Osteocyte (in vitro differentiated cells): ENCODE measurements around the gene IMMP2L. TPM values are rescaled to one million over a fixed set of nuclear protein-coding genes. Genes with fewer than 3 reads are reported as not detected.

Experiments used
- DNase-seq: peaks from one replicate; pipeline ENCODE4 v3.0.0; 2021; ENCODE audit warnings: mixed read lengths; ENCODE audit not compliant: unreplicated experiment; ENCODE audit errors: extremely low spot score
- H3K27ac Mint-ChIP-seq: one replicate; pipeline ENCODE4 v1.8.0; 2021; ENCODE audit warnings: mild to moderate bottlenecking, mixed read lengths; ENCODE audit not compliant: unreplicated experiment
- H3K27me3 Mint-ChIP-seq: one replicate; pipeline ENCODE4 v1.8.0; 2021; ENCODE audit warnings: mixed read lengths; ENCODE audit not compliant: unreplicated experiment
- H3K36me3 Mint-ChIP-seq: one replicate; pipeline ENCODE4 v1.8.0; 2021; ENCODE audit warnings: mixed read lengths; ENCODE audit not compliant: unreplicated experiment
- H3K4me1 Mint-ChIP-seq: one replicate; pipeline ENCODE4 v1.8.0; 2021; ENCODE audit warnings: mixed read lengths; ENCODE audit not compliant: unreplicated experiment
- H3K4me3 Mint-ChIP-seq: one replicate; pipeline ENCODE4 v1.8.0; 2021; ENCODE audit warnings: mild to moderate bottlenecking, moderate library complexity, mixed read lengths; ENCODE audit not compliant: unreplicated experiment
- H3K9me3 Mint-ChIP-seq: one replicate; pipeline ENCODE4 v1.8.0; 2021; ENCODE audit warnings: mixed read lengths; ENCODE audit not compliant: unreplicated experiment
- total RNA-seq: library from RNA; stranded (reverse); gene quantifications from 2 replicates; pipeline ENCODE4 v1.2.1, GENCODE V29; 2021
- TF ChIP-seq, protein P1 (sequence below): fragments of 200-600 bp; sonication (generic); IDR thresholded peaks from 2 replicates; pipeline ENCODE4 v1.5.0; 2021; ENCODE audit warnings: antibody characterized with exemption, mild to moderate bottlenecking, moderate library complexity

IMMP2L gene
- total RNA-seq, 1 donor from 2014 or later = 15.6 TPM

- Mint-ChIP-seq H3K4me1 (peaks cover 8% of the 10 kb centered on the region), H3K36me3 (no peaks in the 10 kb centered on the region), H3K27ac (no peak overlapping the region), H3K4me3 (no peak overlapping the region), H3K9me3 (peaks cover 6% of the 10 kb centered on the region), H3K27me3 (no peaks in the 10 kb centered on the region)
- DNase-seq = no peak
- TF ChIP-seq, protein P1, sequence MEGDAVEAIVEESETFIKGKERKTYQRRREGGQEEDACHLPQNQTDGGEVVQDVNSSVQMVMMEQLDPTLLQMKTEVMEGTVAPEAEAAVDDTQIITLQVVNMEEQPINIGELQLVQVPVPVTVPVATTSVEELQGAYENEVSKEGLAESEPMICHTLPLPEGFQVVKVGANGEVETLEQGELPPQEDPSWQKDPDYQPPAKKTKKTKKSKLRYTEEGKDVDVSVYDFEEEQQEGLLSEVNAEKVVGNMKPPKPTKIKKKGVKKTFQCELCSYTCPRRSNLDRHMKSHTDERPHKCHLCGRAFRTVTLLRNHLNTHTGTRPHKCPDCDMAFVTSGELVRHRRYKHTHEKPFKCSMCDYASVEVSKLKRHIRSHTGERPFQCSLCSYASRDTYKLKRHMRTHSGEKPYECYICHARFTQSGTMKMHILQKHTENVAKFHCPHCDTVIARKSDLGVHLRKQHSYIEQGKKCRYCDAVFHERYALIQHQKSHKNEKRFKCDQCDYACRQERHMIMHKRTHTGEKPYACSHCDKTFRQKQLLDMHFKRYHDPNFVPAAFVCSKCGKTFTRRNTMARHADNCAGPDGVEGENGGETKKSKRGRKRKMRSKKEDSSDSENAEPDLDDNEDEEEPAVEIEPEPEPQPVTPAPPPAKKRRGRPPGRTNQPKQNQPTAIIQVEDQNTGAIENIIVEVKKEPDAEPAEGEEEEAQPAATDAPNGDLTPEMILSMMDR = no peak
Measured at GRCh38 chr7:110852156-110852940, 709.9 kb downstream of the IMMP2L start.

GRCh38 chr7:110850224-110850623 is 712.1 kb downstream of the IMMP2L start:
- H3K4me1 Mint-ChIP-seq = peaks cover 8% of the 10 kb centered on the region
- H3K27me3 Mint-ChIP-seq = no peaks in the 10 kb centered on the region
- H3K36me3 Mint-ChIP-seq = no peaks in the 10 kb centered on the region
- DNase-seq = no peak
- no peak overlapping the region for H3K4me3 Mint-ChIP-seq
- TF ChIP-seq, protein P1 = no peak
- H3K27ac Mint-ChIP-seq = no peak overlapping the region
- H3K9me3 Mint-ChIP-seq = peaks cover 6% of the 10 kb centered on the region

- H3K4me3 Mint-ChIP-seq = no peak overlapping the region
- DNase-seq = no peak
- no peak overlapping the region for H3K27ac Mint-ChIP-seq
- TF ChIP-seq, protein P1 = no peak
- no peaks in the 10 kb centered on the region for H3K36me3 Mint-ChIP-seq
- H3K9me3 Mint-ChIP-seq = no peaks in the 10 kb centered on the region
- no peaks in the 10 kb centered on the region for H3K27me3 Mint-ChIP-seq
- no peaks in the 10 kb centered on the region for H3K4me1 Mint-ChIP-seq
Measured at GRCh38 chr7:110842796-110843195, 719.5 kb downstream of the IMMP2L start.

DNA sequence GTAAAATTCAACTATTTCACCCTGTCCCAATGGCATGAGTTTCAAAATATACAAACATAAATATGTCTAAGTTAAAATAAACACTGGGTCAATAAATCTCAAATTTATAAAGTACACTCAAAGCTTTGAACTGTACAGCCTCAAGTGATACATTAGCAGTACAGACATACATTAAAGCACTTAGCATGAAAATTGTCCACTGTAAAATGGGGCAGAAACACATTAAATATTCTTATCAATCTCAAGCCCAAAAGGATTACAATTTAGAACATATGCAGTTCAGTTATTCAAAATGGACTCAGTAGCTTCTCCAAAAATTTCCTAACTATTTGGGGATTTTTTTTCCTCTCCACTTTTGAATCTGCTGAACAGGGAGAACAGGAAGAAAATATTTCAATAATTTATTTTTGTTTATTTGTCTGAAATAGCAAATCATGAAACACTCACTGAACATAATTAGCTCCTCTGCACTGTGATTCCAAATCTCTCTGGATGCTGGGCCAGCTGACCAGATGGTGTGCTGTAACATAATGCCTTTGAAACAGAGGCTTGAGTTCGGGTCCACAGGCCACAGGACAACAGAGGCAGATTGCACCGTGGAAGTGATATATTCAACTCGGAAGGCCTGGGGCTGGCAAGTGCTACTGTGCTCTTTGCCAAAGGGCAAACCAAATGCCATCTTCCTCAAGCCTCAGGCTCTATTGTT is 720.3 kb downstream of the IMMP2L start:
- Mint-ChIP-seq H3K4me3 (no peak overlapping the region), H3K27me3 (no peaks in the 10 kb centered on the region), H3K27ac (no peak overlapping the region), H3K36me3 (no peaks in the 10 kb centered on the region), H3K4me1 (no peaks in the 10 kb centered on the region), H3K9me3 (no peaks in the 10 kb centered on the region)
- no peak for DNase-seq
- TF ChIP-seq, protein P1 = no peak

GRCh38 chr7:110839866-110840265 is 722.4 kb downstream of the IMMP2L start:
- TF ChIP-seq, protein P1 = peak; percentile 56
- DNase-seq = no peak
- no peaks in the 10 kb centered on the region for H3K9me3 Mint-ChIP-seq
- H3K27me3 Mint-ChIP-seq = no peaks in the 10 kb centered on the region
- H3K27ac Mint-ChIP-seq = no peak overlapping the region
- no peak overlapping the region for H3K4me3 Mint-ChIP-seq
- H3K4me1 Mint-ChIP-seq = no peaks in the 10 kb centered on the region
- H3K36me3 Mint-ChIP-seq = no peaks in the 10 kb centered on the region
